AG08395 (cell line): ENCODE data around the gene PLPPR1.
A peak's percentile ranks its signal among the peaks of the same experiment; 100 is the strongest.
"Not testable (repeated sequence)": the region's sequence is repeated elsewhere in the genome, so short reads cannot be mapped to it uniquely, and the experiment has no call there.

Source experiments
- DNase-seq: peaks from one replicate; pipeline ENCODE4 v3.0.0; 2012; ENCODE audit warnings: mixed read lengths, low spot score

PLPPR1 gene

DNA sequence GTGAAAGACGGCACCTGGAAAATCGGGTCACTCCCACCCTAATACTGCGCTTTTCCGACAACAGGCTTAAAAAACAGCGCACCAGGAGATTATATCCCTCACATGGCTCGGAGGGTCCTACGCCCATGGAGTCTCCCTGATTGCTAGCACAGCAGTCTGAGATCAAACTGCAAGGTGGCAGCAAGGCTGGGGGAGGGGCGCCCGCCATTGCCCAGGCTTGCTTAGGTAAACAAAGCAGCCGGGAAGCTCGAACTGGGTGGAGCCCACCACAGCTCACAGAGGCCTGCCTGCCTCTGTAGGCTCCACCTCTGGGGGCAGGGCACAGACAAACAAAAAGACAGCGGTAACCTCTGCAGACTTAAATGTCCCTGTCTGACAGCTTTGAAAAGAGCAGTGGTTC, 262.5 kb downstream of the PLPPR1 start:
- not testable (repeated sequence) for DNase-seq

DNA sequence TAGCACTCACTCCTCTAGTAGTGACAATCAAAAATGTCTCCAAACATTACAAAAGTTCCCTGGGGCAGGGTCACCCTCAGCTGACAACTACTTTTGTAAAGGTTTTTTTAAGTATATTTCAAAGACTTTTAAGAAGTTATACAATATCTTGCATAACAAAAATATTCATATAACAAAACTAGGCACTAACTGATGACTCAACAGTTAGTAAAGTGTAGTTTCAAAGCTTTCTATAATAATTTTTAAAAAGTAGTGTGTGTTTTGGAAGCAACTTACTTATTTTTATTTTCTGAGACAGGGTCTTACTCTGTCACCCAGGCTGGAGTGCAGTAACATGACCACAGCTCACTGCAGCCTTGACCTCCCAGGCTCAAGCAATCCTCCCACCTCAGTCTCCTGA, 271.4 kb downstream of the PLPPR1 start:
- DNase-seq: no peak

DNA sequence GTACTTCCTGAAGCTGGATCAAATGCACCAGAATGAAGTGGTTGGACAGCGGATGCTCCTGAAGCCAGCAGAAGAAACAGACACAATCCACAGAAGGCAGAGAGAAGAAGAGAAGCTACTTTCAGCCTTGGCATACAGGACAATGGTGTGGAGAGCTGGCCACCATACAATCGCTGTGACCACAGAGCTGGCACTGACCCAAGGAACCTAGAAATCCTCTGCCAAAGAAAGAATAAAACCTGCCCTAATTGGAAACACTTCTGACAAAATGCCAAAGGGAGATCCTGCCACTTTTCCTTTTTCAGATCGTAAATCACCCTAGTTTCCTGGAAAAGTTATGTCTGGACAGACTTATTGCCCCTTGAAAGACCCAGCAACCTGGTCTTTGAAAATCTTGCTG, 278.5 kb downstream of the PLPPR1 start:
- DNase-seq: no peak

DNA sequence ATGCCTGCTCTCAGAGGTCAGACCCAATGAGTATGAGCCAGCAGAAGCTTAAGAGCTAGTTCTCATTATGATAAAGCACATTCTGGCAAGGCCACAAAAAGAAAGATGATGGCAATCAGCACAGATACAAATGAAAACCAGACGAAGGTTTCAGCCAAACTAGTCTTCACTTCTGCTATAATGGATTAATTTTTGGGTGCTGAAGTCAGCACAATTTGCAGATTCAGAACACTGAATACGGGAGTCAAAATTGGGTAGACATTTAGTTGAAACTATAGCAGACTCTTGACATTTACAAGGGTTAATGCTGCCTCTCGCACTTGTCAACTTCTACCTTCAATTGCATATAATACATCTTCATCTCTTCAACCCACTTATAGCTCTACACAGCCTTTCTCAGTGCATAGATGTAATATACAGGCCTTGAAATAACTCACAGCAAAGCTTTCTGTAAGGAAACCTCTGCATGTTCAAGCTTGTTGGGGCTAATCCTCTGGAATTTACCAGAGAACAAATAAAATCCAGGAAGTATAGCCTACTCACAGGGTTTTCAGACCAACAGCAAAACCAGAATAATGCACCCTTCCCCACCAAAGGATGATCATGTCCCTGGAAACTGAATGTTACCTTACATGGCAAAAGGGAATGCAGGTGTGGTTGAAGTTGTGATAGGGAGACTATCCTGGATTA, 279.1 kb downstream of the PLPPR1 start:
- no peak for DNase-seq

DNA sequence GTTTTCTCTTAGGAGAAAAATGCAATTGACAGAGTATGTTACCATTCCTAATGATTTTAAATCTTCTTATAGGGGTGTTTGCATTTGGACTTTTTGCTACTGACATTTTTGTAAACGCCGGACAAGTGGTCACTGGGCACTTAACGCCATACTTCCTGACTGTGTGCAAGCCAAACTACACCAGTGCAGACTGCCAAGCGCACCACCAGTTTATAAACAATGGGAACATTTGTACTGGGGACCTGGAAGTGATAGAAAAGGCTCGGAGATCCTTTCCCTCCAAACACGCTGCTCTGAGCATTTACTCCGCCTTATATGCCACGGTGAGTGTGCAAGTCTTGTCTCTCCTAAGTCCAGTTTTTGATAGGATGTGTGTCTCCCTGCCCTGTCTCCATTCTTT, 280.6 kb downstream of the PLPPR1 start:
- no peak for DNase-seq

DNA sequence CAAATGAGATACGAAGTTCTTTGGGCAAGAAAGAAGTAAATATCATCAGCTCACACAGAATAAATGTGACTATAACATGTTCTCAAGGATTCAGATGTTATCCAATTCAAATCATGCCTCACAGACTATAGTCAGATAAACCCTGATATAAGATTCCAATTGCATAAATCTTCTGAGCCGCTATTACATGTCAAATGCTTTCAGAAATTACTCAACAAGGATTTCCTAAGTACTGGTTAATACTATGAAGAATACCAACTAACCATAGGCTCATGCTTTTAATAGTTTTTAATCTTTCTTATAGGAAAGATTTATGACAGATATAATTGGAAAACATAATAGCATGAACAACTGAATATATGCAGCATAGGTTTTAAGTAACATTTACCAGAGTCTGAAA, 282.7 kb downstream of the PLPPR1 start:
- no peak for DNase-seq

DNA sequence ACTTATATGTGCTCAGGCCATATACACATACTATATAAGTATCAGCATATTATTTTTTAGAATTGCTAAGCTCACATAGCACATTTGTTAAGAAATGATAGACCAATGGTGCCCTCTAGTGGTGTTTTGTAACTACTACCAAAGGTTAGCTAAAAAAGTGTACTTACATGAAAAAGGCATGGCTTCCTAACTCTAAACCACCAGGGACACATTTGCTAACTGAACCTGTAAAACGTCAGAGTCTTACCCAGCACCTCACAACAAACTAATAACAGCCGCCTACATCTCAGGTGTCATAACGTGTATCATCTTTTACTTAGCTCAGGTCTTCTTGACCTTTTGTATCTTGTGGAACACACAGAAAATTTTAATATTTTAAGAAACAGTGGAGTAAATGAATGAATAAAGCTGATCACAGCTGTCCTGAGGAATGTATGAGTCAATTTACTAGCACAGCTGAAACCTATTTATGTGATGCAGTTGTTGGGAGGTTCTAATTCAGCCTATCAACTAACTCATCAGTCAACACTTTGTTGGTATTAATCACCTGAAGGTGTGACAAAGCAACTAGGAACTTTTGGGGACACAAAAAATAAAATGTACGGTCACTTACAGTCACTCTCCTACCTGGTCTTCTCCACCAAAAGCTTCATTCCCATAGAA, 283.4 kb downstream of the PLPPR1 start:
- peak; percentile 62 for DNase-seq

DNA sequence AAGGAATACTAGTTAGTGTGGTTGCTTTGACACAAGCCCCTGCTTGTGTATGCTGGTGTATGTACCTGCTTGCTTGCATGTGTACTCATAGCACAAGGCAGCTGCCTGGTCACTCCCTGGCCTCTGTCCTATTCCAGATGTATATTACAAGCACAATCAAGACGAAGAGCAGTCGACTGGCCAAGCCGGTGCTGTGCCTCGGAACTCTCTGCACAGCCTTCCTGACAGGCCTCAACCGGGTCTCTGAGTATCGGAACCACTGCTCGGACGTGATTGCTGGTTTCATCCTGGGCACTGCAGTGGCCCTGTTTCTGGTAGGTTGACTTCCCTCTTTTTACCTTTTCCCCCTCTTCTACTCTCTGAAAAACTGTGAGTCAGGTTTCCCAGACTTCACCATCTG, 284.1 kb downstream of the PLPPR1 start:
- no peak for DNase-seq

DNA sequence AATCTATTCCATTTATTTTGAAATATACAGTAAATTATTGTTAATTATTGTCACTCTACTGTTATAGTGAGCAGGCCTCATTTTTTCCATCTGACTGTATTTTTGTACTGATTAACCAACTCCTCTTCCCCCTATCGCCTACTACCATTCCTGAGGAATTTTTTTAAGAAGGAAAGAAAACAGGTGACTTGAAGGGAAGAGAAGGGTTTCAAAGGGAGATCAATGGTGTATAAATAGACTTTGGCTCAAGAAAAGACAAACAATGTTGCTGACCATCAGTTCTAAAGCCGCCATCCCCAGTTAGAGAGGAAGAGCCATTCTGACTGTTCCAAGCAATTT, 286.6 kb downstream of the PLPPR1 start:
- no peak for DNase-seq

DNA sequence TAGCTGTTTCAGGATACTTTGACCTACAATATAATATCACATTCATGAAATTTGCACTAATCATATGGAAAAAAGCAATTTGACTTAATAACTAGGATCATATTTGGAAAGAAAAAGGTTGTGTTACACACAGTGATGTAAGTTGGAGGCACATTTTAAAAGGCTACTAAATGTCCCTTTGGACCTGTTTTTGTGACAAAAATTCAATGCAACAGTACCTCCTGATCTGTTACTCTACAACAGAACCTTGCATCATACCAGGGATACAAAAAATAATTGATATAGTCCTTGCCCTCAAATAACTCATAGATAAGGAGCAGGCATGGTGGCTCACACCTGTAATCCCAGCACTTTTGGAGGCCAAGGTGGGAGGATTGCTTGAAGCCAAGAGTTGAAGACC, 289.2 kb downstream of the PLPPR1 start:
- DNase-seq: no peak

DNA sequence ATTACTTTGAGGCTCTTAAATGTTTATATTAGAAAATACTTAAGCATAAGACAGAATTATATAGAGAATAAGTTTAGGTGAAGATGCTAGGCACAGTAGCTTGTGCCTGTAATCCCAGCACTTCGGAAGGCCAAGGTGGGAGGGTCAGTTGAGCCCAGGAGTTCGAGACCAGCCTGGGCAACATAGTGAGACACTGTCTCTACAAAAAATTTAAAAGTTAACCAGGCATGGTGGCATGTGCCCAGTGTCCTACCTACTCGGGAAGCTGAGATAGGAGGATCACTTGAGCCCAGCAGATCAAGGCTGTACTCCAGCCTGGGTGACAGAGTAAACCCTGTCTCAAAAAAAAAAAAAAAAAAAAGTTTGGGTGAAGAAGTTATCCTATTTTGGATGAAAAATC, 294.6 kb downstream of the PLPPR1 start:
- DNase-seq: no peak

DNA sequence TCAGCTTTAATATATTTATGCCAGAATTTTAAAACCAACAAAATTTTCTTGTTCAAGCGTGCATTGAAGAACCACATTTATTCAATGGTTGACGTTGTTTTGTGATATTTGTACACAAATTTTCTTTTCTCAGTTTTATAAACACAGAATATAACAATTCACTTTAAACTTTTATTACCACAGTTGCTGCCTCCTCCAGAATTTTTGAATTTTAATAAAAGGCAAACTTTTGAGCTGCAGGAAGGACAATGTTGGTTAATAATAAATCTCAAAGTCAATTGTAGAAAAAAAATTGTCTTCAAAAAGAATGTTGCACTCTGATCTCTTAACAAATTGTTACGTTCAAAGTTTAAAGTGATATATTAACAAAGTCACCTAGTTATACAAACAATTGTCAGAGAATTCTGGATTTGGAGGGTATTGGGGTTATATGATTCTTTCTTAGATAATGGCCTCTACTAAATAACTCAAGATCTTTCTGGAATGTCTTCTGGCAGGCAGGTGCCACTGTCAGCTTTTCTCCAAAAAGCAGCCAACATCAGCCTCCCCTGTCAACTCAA, 295.8 kb downstream of the PLPPR1 start:
- DNase-seq: no peak

DNA sequence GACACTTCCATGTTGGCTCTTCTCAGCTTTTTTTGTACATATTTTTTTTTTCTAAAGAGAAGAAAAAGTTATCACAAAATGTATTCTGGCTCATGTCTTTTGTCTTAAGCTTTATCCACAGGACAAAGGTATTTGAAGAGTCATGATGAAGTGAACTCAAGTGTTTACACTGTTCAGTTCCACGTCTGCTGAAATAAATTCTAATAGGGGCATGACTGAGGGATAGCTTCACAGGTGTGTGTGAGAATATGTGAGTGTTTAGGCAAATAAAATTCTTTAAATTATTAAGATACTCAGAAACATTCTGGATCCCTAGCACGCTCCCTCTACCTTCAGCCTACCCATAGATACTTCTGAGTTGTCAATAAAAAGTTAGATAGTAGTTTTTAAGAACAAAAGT, 296.5 kb downstream of the PLPPR1 start:
- no peak for DNase-seq

DNA sequence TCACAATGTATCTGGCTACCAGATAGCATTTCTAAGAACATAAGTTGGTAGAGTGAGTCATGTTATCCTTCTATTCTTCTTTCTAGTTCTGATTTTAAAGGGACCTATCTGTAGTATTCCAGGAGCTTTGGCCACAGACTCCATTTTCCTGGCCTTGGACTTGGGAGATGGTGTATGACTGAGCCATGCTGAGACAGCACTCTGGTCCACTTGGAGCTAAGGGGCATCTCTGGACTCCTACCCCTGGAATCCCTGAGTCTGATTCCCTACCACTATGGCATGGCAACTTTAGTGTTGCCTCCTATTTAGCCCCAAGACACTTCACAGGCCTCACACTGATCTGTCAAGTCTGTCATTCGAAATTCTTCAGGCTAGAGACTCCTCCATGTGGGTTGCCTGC, 297.5 kb downstream of the PLPPR1 start:
- no peak for DNase-seq

DNA sequence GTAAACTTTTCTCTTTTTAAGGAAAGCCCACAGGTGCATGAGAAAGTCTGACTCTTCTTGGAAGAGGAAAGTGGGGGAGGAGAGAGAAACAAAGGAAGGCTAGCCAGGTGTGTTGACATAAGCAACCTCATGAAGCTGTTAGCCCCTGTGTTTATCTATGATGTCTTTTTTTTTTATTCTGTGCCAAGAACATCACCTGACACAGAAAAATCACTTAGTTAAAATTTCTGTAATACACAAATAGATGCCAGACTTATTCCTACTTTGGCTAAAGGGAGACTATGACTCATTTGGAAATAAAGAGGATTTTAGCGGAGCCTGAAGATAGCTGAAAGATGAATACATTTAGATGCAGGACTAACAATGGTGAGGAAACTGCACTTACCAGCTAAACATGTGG, 298.0 kb downstream of the PLPPR1 start:
- DNase-seq: no peak

DNA sequence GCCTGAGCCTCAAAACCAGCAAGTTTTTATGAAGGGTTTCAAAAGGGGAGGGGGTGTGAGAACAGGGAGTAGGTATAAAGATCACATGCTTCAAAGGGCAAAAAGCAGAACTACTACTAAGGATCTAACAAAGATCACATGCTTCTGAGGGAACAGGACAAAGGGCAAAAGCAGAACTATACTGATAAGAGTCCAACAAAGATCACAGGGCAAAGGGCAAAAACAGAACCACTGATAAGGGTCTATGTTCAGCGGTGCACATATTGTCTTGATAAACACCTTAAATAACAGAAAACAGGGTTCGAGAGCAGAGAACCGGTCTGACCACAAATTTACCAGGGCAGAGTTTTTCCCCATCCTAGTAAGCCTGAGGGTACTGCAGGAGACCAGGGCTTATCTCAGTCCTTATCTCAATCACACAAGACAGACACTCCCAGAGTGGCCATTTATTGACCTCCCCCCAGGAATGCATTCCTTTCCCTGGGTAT, 298.9 kb downstream of the PLPPR1 start:
- not testable (repeated sequence) for DNase-seq

DNA sequence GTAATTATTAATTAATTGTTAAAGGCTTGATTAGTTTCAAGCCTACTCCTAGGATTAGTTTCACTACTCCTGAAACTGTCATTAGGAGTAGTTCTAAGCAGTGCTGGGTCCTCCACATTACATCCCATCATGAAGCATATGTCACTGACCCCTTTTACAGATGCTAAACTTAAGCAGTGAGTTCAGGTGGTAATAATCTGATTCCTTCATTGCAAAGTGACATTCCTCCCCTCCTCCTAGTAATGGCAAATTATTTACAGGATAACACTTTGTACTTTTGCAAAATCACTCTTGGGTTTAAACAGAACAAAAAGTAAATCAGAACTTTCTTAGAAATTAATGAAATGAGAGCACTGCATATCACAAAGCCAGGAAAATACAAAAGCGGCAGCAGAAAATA, 303.8 kb downstream of the PLPPR1 start:
- DNase-seq: no peak

DNA sequence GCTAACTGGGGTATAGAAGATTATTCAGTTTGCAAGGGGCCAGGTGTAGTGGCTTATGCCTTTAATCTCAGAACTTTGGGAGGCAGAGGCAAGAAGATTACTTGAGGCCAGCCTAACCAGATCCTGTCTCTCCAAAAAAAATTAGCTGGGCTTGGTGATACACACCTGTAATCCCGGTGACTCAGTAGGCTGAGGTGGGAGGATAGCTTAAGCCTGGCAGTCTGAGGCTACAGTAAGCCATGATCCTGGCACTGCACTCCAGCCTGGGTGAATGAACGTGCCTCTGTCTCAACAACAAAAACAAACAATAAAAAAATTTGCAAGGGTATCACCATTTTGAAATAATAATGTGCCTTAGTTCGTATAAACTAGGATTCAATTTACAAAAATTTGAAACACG, 305.0 kb downstream of the PLPPR1 start:
- no peak for DNase-seq

DNA sequence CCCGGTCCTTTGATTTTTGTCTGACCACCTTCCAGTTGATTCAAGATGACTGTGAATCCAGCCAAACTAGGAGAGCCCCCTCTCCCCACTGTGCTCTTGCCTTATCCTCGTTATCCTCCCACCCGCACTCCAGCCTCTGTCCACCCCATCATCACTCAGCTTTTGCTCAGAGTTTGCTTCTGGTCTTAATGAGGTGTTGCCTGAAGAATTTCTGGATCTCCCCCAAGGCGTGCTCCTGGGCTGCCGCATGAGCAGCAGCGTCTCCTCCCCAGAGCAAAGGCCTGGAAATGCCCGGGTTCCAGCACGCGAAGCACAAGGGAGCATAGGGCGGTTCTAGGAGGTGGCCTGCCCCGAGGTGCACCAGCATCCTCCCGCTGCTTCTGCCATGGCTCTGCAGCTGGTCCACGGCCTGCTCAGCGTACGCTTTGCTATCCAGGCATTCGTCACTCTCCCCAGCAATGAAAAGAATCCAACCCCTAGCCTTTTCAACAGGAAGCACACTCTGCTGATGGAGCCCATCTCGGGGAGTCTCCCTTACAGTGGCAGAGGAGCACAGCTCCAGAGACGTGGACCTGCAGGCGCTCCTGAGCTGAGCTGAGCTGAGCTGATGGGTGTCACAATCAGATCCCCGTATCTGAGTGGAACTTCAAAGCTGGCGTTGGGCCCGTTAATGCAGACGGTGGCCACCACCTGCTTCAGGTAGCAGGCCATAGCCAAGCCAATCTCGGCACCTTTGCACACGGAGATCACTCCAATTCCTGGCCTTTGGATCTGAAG, 305.6 kb downstream of the PLPPR1 start:
- DNase-seq: no peak

DNA sequence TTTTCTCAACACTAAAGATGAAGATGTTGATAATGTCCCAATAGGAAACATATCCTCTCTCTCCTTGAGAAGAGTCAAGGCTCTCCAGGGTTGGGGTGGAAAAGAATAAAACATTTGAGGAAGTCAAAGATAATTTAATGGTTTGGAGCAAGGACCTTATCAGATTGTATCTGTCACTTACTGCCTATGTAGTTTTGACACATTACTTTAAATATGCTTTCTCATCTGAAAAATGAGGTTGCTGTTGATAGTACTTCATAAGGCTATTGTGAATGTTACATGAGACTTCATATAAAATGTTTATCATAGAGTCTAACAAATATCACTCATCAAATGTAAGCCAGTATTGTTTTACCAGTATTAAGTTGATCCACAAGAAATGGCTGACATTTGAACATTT, 307.6 kb downstream of the PLPPR1 start:
- DNase-seq: no peak

DNA sequence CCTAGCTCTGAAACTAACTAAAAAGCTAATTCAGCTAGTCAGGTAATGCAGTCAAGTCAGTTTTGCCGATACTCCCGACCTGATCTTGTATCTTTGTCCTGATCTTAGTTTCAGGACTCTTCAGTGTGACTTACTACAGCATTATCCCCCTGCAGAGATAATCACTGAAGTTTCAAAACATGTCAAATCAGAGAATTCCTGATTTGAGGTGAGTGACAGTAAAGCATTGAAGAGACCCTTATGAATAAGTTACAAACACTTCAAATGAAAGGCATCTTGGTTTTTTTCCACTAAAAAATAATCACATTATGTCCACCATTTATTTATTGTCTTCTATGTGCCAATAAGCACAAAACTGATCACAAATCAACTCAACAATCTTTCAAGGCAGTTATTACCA, 308.7 kb downstream of the PLPPR1 start:
- no peak for DNase-seq

DNA sequence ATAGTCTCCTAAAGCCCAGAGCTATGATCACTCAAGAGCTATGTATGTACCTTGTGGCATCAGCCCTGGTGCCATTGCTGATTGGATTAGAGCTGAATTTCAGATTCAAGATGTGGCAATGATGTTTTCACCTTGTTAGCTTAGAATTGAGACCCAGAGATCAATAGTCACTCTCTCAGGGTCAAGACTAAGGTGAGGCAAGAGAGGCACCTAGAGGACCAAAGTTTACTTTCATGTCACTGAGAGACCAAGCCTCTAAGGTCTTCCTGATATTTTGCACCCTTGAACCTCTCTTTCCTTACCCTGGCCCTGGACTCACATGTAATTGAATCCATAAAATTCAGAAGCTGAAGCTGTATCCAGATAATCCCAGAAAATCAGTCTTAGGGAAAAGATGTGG, 313.4 kb downstream of the PLPPR1 start:
- DNase-seq: no peak

DNA sequence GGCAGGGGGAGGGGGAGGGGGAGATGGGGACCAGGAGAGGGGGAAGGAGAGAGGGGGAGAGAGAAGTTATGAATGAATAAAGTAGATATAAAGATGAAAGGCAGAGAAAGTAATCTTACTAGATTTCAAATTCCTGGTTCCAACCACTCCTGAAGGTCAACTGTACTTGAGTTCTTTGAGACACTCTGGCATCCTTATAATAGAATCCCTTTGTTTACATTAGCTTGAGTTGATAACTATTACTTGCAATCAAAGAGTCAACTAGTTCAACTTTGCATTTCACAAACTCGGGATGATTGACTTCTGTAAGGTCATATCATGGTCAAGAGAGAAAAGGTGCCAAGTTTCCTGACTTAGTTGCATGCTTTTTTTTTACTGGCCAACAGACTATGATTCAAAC, 314.1 kb downstream of the PLPPR1 start:
- DNase-seq: no peak
